ENCODE data around the gene ABCF1. TPM values are rescaled to one million over a fixed set of nuclear protein-coding genes. Genes with fewer than 3 reads are reported as not detected.

Gene ABCF1
- total and polyA plus RNA-seq, 9 of the 15 experiments (the other 6 are each of a cell fraction or from before 2014, with no cell fraction given): 41.6 to 193 (median 102) TPM

GRCh38 chr6:30556906-30557682, 14.1 kb upstream of the ABCF1 start, which contains the start of gene PRR3 (continued):
- TF ChIP-seq MGA (IDR thresholded peaks at IDR 0.05) (peak; percentile 98), ZNF561 (CRISPR knock-in tag; conservative IDR thresholded peaks at IDR 0.05) (no peak), PKNOX1 (IDR thresholded peaks at IDR 0.05) (peak; percentile 45), PRDM10 (IDR thresholded peaks at IDR 0.05; ENCODE audit: partially characterized antibody) (no peak), SIRT6 (IDR thresholded peaks at IDR 0.05; ENCODE audit: low read depth, low read length) (no peak), KLF13 (tag; IDR thresholded peaks at IDR 0.05; ENCODE audit: borderline replicate concordance, low read depth) (no peak), NFYB (IDR thresholded peaks at IDR 0.05; ENCODE audit: extremely low read depth, insufficient read length) (no peak), ZNF253 (CRISPR knock-in tag; conservative IDR thresholded peaks at IDR 0.05) (no peak), ZNF197 (CRISPR knock-in tag; IDR thresholded peaks at IDR 0.05; ENCODE audit: low read depth) (no peak), EHMT2 (IDR thresholded peaks at IDR 0.05) (0 out of 2 replicates have a peak, but pooled peaks have one; percentile 41)

Measured in K562 (cell line).